Measurements from ENCODE around the gene EYS. TPM values are rescaled to one million over a fixed set of nuclear protein-coding genes. Genes with fewer than 3 reads are reported as not detected.

Gene EYS
- total and polyA plus RNA-seq, 2 of the 8 experiments (the other 6 are each of a cell fraction or from before 2014, with no cell fraction given): 0.05 to 0.13 TPM

DNA sequence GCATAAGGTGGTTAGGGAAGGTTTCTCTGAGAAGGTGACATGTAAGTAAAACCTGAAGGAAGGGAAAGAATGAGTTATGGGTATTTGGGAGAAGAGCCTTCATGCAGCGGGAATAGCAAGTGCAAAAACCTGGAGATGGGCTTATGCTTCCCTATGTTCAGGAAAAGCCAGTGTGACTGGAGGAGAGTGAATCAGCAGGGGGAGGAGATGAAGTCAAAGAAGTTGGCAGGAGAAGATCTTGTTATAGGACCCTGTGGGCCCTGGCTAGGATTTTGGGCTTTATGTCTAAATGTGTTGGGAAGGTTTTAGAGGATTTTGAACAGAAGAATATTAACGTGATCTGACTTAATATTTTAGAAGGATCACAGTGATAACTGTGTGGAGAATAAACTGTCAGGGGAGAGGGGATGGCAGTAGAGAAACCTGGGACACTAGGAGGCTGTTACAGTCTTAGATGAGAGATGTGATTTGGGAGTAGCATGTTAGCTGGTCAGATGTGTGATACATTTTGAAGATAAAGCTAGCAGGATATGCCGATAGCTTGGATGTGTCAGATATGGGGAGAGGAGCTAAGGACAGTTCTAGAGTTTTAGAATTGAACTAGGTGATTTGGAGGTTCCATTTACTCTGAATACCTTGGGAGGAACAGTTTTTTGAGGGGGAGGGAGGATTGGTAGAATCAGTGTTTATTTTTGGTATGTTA lies 2030.5 kb downstream of the EYS start:
- Histone ChIP-seq H3K79me1 (ENCODE audit: low read depth, low read length) (peaks cover 3% of the 10 kb centered on the region; the same call in 1 of the 2 replicates), H3K9me3 (ENCODE audit: insufficient read depth in 2 of 2, low read depth in 1 of 2, low read length in 1 of 2) (no peaks in the 10 kb centered on the region), H4K20me1 (replicated peaks in 1 of 2; ENCODE audit: control insufficient read depth in 1 of 2, insufficient read depth in 2 of 2, low read length in 2 of 2) (peaks cover 4 to 12% of the 10 kb centered on the region in 2 experiments), H3K4me1 (replicated peaks in 1 of 4; ENCODE audit: control insufficient read depth in 3 of 4, insufficient read depth in 4 of 4, low read length in 3 of 4) (peaks cover 2 to 10% (median 6%) of the 10 kb centered on the region in 4 experiments; a peak in 6 of 7 replicates), H3K4me3 (ENCODE audit: extremely low read depth in 1 of 4, insufficient read depth in 2 of 4, low read depth in 3 of 4, low read length in 4 of 4) (no peak overlapping the region), H3K27me3 (replicated peaks in 1 of 4; ENCODE audit: control insufficient read depth in 3 of 4, extremely low read depth in 1 of 4, insufficient read depth in 3 of 4, low read length in 3 of 4) (no peaks in the 10 kb centered on the region), H2AK5ac (ENCODE audit: low read depth, low read length) (no peak overlapping the region), H3K79me2 (ENCODE audit: control insufficient read depth in 1 of 2, insufficient read depth in 2 of 2, low read length in 2 of 2) (peaks cover 5 to 97% of the 10 kb centered on the region in 2 experiments; a peak in 3 of 4 replicates), H2BK15ac (ENCODE audit: low read length) (no peak overlapping the region), H2BK12ac (ENCODE audit: low read depth, low read length) (no peak overlapping the region), H2BK120ac (replicated peaks; ENCODE audit: low read depth, low read length) (no peak overlapping the region), H3K56ac (replicated peaks; ENCODE audit: insufficient read length, low read depth, low read length) (no peak overlapping the region), H3K36me3 (ENCODE audit: control insufficient read depth in 2 of 4, insufficient read depth in 4 of 4, low read length in 3 of 4) (peaks cover 0 to 3% (median 0%) of the 10 kb centered on the region in 4 experiments; a peak in 1 of 8 replicates), H3K27ac (ENCODE audit: low read depth, low read length) (no peak overlapping the region), H2BK20ac (ENCODE audit: low read length) (no peak overlapping the region), H3K9ac (replicated peaks in 1 of 4; ENCODE audit: extremely low read depth in 1 of 4, low read depth in 3 of 4, low read length in 3 of 4) (no peak overlapping the region), H4K5ac (ENCODE audit: insufficient read length, low read depth, low read length) (no peak overlapping the region), H3K23ac (ENCODE audit: insufficient read length) (no peak overlapping the region), H3K23me2 (ENCODE audit: low read depth, low read length) (no peaks in the 10 kb centered on the region), H2AFZ (ENCODE audit: low read length) (no peak overlapping the region), H4K8ac (ENCODE audit: extremely low read depth, insufficient read depth, low read length) (no peak overlapping the region), H3K4ac (replicated peaks; ENCODE audit: insufficient read length, low read depth, low read length) (no peak overlapping the region), H3K14ac (ENCODE audit: insufficient read length) (no peak overlapping the region), H3K18ac (ENCODE audit: extremely low read depth, low read length) (no peak overlapping the region), H2BK5ac (ENCODE audit: low read depth, low read length) (no peak overlapping the region), H4K91ac (replicated peaks; ENCODE audit: insufficient read length, low read length) (no peak overlapping the region), H3K4me2 (ENCODE audit: insufficient read depth in 1 of 2, low read depth in 2 of 2, low read length in 2 of 2) (no peak overlapping the region)
- CTCF ChIA-PET (ENCODE audit: partially characterized antibody): interaction anchor here (0.8 kb wide), 1 partner anchor 9 kb away, joined by 3 read pairs; no protein-coding TSS in a partner anchor
- TF ChIP-seq CHD1 (IDR thresholded peaks at IDR 0.05; ENCODE audit: low read depth, low read length) (no peak), ZNF274 (IDR thresholded peaks at IDR 0.05; ENCODE audit: borderline replicate concordance, extremely low read depth, low read length) (no peak), CBX8 (IDR thresholded peaks at IDR 0.05; ENCODE audit: borderline replicate concordance, low read depth, low read length) (no peak), TEAD4 (IDR thresholded peaks at IDR 0.05; ENCODE audit: low read depth, low read length) (no peak), POLR2A (IDR thresholded peaks at IDR 0.05; ENCODE audit: control extremely low read depth in 1 of 2, low read depth in 2 of 2, low read length in 2 of 2) (no peak), BACH1 (IDR thresholded peaks at IDR 0.05; ENCODE audit: low read length) (no peak), SP4 (IDR thresholded peaks at IDR 0.05; ENCODE audit: low read length) (no peak)
- DNase-seq (ENCODE audit: low read depth in 1 of 2, low spot score in 2 of 2) (no peak), FAIRE-seq (no peak)
- 88% methylated on average over 3 of the region's 3 CpGs; no CpG with 5 or more reads in 1 of the 2 experiments for whole genome bisulfite sequencing, 2 experiments (ENCODE audit: extremely low coverage in 1 of 2, insufficient coverage in 1 of 2, insufficient read length in 1 of 2, insufficient replicate concordance in 2 of 2, low coverage in 1 of 2, low lambda C conversion rate in 2 of 2, missing lambda C conversion rate in 1 of 2)
- POLR2A ChIA-PET (ENCODE audit: partially characterized antibody): no interaction called here

Measured in H1 (cell line).